ENCODE results near the gene CLEC1A. TPM values are rescaled to one million over a fixed set of nuclear protein-coding genes. Genes with fewer than 3 reads are reported as not detected.

The CLEC1A gene
- total RNA-seq, 1 experiment from 2014 or later, result 0.41 TPM

- CTCF ChIA-PET, result no interaction called here
- intact Hi-C loops (cut with micrococcal nuclease; ENCODE audit: unreplicated experiment) (no loop called here), in situ Hi-C loops (cut with HindIII; ENCODE audit: low pct_unique_long_range_greater_than_20kb, low sequenced_read_pairs) (no loop called here)
- Histone ChIP-seq H3K4me1 (ENCODE audit: control insufficient read depth, insufficient read depth, low read length) (no peaks in the 10 kb centered on the region), H3K27me3 (ENCODE audit: control insufficient read depth, insufficient read depth, low read length) (no peaks in the 10 kb centered on the region), H3K9me3 (ENCODE audit: control insufficient read depth, insufficient read depth, low read depth, low read length) (no peaks in the 10 kb centered on the region), H3K27ac (ENCODE audit: low read length) (no peak overlapping the region), H3K36me3 (ENCODE audit: control insufficient read depth, insufficient read depth, low read length) (no peaks in the 10 kb centered on the region), H3K4me3 (ENCODE audit: low read depth in 2 of 2, low read length in 2 of 2) (no peak overlapping the region)
- TF ChIP-seq TCF7L2 (IDR thresholded peaks at IDR 0.05; ENCODE audit: low read depth, low read length), result no peak
- TF ChIP-seq, protein P1, sequence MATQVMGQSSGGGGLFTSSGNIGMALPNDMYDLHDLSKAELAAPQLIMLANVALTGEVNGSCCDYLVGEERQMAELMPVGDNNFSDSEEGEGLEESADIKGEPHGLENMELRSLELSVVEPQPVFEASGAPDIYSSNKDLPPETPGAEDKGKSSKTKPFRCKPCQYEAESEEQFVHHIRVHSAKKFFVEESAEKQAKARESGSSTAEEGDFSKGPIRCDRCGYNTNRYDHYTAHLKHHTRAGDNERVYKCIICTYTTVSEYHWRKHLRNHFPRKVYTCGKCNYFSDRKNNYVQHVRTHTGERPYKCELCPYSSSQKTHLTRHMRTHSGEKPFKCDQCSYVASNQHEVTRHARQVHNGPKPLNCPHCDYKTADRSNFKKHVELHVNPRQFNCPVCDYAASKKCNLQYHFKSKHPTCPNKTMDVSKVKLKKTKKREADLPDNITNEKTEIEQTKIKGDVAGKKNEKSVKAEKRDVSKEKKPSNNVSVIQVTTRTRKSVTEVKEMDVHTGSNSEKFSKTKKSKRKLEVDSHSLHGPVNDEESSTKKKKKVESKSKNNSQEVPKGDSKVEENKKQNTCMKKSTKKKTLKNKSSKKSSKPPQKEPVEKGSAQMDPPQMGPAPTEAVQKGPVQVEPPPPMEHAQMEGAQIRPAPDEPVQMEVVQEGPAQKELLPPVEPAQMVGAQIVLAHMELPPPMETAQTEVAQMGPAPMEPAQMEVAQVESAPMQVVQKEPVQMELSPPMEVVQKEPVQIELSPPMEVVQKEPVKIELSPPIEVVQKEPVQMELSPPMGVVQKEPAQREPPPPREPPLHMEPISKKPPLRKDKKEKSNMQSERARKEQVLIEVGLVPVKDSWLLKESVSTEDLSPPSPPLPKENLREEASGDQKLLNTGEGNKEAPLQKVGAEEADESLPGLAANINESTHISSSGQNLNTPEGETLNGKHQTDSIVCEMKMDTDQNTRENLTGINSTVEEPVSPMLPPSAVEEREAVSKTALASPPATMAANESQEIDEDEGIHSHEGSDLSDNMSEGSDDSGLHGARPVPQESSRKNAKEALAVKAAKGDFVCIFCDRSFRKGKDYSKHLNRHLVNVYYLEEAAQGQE (IDR thresholded peaks at IDR 0.05; ENCODE audit: insufficient read depth in 1 of 2, low read depth in 2 of 2, low read length in 1 of 2), result no peak
- TF ChIP-seq POLR2AphosphoS5 (IDR thresholded peaks at IDR 0.05; ENCODE audit: low read depth, low read length), result no peak
- no peak for TF ChIP-seq CTCF (IDR thresholded peaks at IDR 0.05)
- no peak for TF ChIP-seq SIN3A (IDR thresholded peaks at IDR 0.05; ENCODE audit: borderline replicate concordance, insufficient read depth, low read depth, low read length)
- DNase-seq (ENCODE audit: low read depth, low spot score), result no peak
- POLR2A ChIA-PET, result no interaction called here
- BruUV-seq (replicated peaks), result no TSS peak
- no peak for ATAC-seq
Measured at GRCh38 chr12:10025236-10025635, 73.5 kb downstream of the CLEC1A start.

GRCh38 chr12:10021342-10021741 is 77.4 kb downstream of the CLEC1A start:
- ATAC-seq (no peak), DNase-seq (ENCODE audit: low read depth, low spot score) (no peak)
- Histone ChIP-seq H3K27me3 (ENCODE audit: control insufficient read depth, insufficient read depth, low read length) (no peaks in the 10 kb centered on the region), H3K36me3 (ENCODE audit: control insufficient read depth, insufficient read depth, low read length) (no peaks in the 10 kb centered on the region), H3K4me1 (ENCODE audit: control insufficient read depth, insufficient read depth, low read length) (no peaks in the 10 kb centered on the region), H3K4me3 (ENCODE audit: low read depth in 2 of 2, low read length in 2 of 2) (no peak overlapping the region), H3K9me3 (ENCODE audit: control insufficient read depth, insufficient read depth, low read depth, low read length) (no peaks in the 10 kb centered on the region), H3K27ac (ENCODE audit: low read length) (no peak overlapping the region)
- CTCF ChIA-PET, result no interaction called here
- in situ Hi-C loops (cut with HindIII; ENCODE audit: low pct_unique_long_range_greater_than_20kb, low sequenced_read_pairs), result no loop called here
- no TSS peak for BruUV-seq (replicated peaks)
- no peak for TF ChIP-seq TCF7L2 (IDR thresholded peaks at IDR 0.05; ENCODE audit: low read depth, low read length)
- no peak for TF ChIP-seq POLR2AphosphoS5 (IDR thresholded peaks at IDR 0.05; ENCODE audit: low read depth, low read length)
- no peak for TF ChIP-seq CTCF (IDR thresholded peaks at IDR 0.05)
- no peak for TF ChIP-seq SIN3A (IDR thresholded peaks at IDR 0.05; ENCODE audit: borderline replicate concordance, insufficient read depth, low read depth, low read length)
- TF ChIP-seq, protein P1 (IDR thresholded peaks at IDR 0.05; ENCODE audit: insufficient read depth in 1 of 2, low read depth in 2 of 2, low read length in 1 of 2), result no peak
- POLR2A ChIA-PET, result no interaction called here
- intact Hi-C loops (cut with micrococcal nuclease; ENCODE audit: unreplicated experiment), result no loop called here

Other genes with a start within 250 kb of the CLEC1A start
- gene CLEC2B, start 229.6 kb downstream of the CLEC1A start, total RNA-seq (2021; ENCODE audit: unreplicated experiment), result 2.4 TPM
- gene KLRF2, start 217.5 kb downstream of the CLEC1A start, total RNA-seq (2021; ENCODE audit: unreplicated experiment), result not detected
- not detected for gene CLEC2A, start 166.6 kb downstream of the CLEC1A start, total RNA-seq (2021; ENCODE audit: unreplicated experiment)
- gene CLEC12A, start 127.6 kb downstream of the CLEC1A start, total RNA-seq (2021; ENCODE audit: unreplicated experiment), result not detected
- gene CLEC1B, start 99.9 kb downstream of the CLEC1A start, total RNA-seq (2021; ENCODE audit: unreplicated experiment), result not detected
- gene CLEC12B, start 88.4 kb downstream of the CLEC1A start, total RNA-seq (2021; ENCODE audit: unreplicated experiment), result not detected
- gene CLEC9A, start 68.3 kb downstream of the CLEC1A start, total RNA-seq (2021; ENCODE audit: unreplicated experiment), result not detected
- gene CLEC7A, start 31.2 kb upstream of the CLEC1A start, total RNA-seq (2021; ENCODE audit: unreplicated experiment), result not detected
- gene OLR1, start 73.1 kb upstream of the CLEC1A start, total RNA-seq (2021; ENCODE audit: unreplicated experiment), result 0.74 TPM
- gene TMEM52B, start 80.0 kb upstream of the CLEC1A start, total RNA-seq (2021; ENCODE audit: unreplicated experiment), result not detected
- gene GABARAPL1, start 113.9 kb upstream of the CLEC1A start, total RNA-seq (2021; ENCODE audit: unreplicated experiment), result 24.1 TPM
- gene KLRD1, start 208.9 kb upstream of the CLEC1A start, total RNA-seq (2021; ENCODE audit: unreplicated experiment), result not detected